IPS DF 4.7 (cell line): ENCODE data around the gene SPSB1.

Source experiments
- DNase-seq: peaks from one replicate; pipeline ENCODE4 v3.0.0-alpha.2; 2013; ENCODE audit warnings: low spot score; ENCODE audit errors: extremely low read depth

The SPSB1 gene

GRCh38 chr1:9292361-9293240 lies at the start of gene SPSB1:
Gene SPSB1, plus strand, starts transcription at chr1:9292894. Its CDS starts 62,998 bp downstream, at chr1:9355892.
- no peak for DNase-seq

GRCh38 chr1:9243066-9243739 lies 49.5 kb upstream of the SPSB1 start:
- no peak for DNase-seq

DNA sequence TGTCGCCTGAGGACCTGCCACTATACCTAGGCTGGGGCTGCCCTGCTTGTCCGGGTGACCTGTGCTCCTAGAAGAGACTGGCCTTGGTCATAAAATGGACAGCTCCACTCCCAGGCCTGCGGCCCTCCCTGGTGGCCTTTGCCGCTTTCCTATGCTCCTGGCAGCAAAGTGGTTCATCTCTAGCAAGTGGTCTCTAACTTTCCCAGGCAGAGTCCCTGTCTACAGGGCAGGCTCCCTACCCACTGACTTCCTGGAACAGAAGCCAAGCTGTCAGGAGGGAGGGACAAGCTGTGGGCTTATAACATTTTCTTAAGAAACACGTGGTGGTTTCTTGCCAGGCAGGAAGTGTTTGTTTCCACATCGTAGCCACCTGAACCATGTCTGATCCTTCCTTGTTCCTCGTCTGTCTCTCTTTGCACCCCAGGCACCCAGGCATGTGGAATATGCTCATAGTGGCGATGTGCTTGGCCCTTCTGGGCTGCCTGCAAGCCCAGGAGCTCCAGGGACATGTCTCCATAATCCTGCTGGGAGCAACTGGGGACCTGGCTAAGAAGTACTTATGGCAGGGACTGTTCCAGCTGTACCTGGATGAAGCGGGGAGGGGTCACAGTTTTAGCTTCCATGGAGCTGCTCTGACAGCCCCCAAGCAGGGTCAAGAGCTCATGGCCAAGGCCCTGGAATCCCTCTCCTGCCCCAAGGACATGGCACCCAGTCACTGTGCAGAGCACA lies 48.0 kb upstream of the SPSB1 start:
- no peak for DNase-seq

DNA sequence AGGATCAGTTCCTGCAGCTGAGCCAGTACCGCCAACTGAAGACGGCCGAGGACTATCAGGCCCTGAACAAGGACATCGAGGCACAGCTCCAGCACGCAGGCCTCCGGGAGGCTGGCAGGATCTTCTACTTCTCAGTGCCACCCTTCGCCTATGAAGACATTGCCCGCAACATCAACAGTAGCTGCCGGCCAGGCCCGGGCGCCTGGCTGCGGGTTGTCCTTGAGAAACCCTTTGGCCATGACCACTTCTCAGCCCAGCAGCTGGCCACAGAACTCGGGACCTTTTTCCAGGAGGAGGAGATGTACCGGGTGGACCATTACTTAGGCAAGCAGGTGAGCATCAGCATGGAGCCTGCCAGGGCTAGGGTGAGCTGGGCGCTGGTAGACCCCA lies 47.5 kb upstream of the SPSB1 start:
- no peak for DNase-seq

GRCh38 chr1:9245661-9246060 lies 47.0 kb upstream of the SPSB1 start:
- no peak for DNase-seq

DNA sequence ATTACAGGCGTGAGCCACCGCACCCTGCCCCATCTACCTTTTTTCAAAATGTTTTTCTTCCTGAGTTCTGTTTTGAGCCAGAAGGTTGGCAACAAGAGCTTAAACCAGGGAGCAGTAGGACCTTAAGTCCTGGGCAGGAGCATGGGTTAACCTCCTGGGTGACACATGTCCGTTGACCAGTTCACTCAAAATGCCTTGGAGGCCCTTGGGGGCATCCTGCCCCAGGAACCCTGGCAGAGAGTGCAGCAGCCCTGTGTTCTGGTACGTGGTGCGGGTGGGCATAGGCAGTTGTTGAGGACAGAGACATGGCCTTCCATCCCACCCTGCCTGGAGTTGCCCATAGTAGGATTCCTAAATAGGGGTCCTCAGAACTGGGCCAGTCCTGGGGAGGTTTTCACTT lies 46.5 kb upstream of the SPSB1 start:
- DNase-seq: no peak

DNA sequence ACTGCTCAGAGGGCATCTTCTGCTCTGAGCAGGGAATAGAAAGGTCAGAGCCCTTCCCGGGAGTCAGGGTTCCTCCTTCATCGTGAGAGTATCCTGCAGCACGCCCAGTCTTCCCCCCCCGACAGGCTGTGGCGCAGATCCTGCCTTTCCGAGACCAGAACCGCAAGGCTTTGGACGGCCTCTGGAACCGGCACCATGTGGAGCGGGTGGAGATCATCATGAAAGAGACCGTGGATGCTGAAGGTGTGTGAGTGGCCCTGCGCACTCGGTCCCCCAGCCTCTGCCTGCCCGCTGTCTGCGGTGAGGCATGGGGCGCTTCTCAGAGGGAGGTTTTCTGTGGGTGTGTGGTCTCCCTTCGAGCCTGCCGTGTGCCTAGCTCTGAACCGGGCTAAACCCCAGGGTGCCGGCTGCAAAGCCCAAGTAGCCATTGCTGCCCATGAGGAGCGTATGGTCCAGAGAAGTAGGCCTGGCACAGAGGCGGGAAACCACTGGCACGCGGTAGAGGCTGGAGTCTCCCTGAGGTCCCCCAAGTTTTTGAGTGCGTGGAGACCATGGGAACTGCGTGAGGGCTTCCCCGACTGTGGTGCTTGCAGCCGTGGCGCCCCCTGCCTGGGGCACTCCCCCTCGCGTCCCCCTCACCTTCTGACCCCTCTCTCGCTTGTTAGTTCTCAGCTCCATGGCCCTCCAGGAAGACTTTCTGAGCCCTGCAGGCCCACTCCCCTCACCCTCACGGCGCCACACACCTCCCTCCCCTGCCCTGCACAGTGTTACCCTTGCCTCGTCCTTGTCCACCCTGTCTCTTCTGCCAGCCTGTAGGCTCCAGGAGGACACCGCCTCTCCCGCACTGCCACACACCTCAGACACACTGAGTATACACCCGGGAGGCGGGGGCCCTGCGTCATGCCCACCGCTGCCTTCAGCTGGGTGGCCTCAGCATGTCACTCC lies 45.6 kb upstream of the SPSB1 start:
- no peak for DNase-seq

GRCh38 chr1:9247894-9248293 lies 44.8 kb upstream of the SPSB1 start:
- DNase-seq: no peak

DNA sequence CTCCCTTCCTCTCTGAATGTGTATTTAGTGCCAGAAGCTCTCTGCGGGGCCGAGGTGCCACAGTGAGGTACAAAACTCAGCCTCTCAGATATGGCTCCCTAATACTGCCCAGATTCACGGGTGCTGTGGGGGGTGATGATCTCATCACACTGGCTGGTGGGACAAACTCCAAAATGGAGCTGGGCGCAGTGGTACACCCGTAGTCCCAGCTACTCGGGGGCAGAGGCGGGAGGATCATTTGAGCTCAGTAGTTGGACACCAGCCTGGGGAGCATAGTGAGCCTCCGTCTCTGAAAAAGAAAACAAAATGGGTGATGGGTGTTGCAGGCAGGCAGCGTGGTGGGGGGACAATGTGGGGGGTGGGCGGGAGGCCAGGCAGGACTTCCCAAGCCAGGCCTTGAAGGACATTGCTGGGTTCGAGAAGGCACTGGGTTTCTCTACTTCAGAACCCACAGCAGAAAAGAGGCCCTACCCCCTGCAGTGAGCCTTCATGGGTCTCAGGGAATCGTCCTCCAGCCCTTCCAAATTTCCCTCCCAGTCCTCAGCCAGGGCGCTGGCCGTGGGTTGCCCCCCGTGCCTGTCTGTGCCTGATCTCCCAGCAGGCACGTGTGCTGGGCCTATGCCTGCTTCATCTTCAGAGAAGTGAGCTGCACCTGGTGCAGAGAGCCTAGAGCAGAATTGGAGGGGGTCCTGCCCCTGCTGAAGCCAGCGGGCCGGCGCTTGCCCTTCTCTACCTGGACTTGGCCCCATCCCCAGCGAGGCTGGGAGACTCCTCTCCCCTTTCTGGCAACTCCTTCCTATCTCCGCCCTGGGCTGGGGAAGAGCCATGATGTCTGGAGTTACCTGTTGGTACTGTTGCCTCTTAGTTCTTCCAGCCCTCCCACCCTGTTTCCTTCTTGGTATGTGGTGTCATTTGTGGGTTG lies 44.1 kb upstream of the SPSB1 start:
- no peak for DNase-seq

DNA sequence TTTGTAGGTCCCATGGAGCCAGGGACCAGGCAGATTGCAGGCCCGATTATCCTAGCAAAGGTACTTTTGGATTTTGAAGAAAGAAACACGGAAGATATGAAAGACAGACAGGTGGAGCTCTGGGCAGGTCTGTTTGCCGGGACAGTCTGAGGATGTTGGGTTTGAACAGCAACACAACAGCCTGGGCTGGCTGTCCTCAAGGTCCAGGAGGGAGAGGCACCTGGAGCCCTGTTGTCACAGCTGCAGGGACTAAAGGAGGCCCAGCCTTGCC lies 43.5 kb upstream of the SPSB1 start:
- DNase-seq: no peak

GRCh38 chr1:9249534-9250410 lies 42.9 kb upstream of the SPSB1 start:
- DNase-seq: no peak

- DNase-seq: no peak
Observed at GRCh38 chr1:9250411-9251381, 42.0 kb upstream of the SPSB1 start.

- DNase-seq: no peak
Observed at GRCh38 chr1:9251501-9251900, 41.2 kb upstream of the SPSB1 start.

- no peak for DNase-seq
Observed at GRCh38 chr1:9253004-9253403, 39.7 kb upstream of the SPSB1 start.

- DNase-seq: no peak
Observed at GRCh38 chr1:9253453-9254105, 39.1 kb upstream of the SPSB1 start.

- no peak for DNase-seq
Observed at GRCh38 chr1:9256332-9256731, 36.4 kb upstream of the SPSB1 start.

- DNase-seq: no peak
Observed at GRCh38 chr1:9257851-9258250, 34.8 kb upstream of the SPSB1 start.

GRCh38 chr1:9258629-9259028 lies 34.1 kb upstream of the SPSB1 start:
- no peak for DNase-seq
